Heart left ventricle (tissue), 16 donors: ENCODE results near the gene PDE11A. TPM values are rescaled to one million over a fixed set of nuclear protein-coding genes. Genes with fewer than 3 reads are reported as not detected.
A peak's percentile ranks its signal among the peaks of the same experiment; 100 is the strongest.

Experiments used
- ATAC-seq, 4 donors: fragments of 200-7000 bp; cut with Tn5 transposase; one replicate each; pipeline ENCODE4 v1.9.1; 2020 to 2022; ENCODE audit warnings: moderate library complexity in 4 of 4, mild to moderate bottlenecking in 3 of 4, moderate number of reproducible peaks in 1 of 4
- DNase-seq, 5 donors: peaks; one replicate each; pipeline ENCODE4 v3.0.0-alpha.2; 2020
- H3K27ac ChIP-seq, 12 donors: fragments of 200-600 bp; sonication (generic) in 4 of 12; one replicate each; pipeline versions ENCODE4 v1.5.0 to v1.8.0; 2016 to 2022; ENCODE audit warnings: mild to moderate bottlenecking in 2 of 12
- H3K27me3 ChIP-seq, 9 donors: fragments of 200-600 bp; sonication (generic) in 2 of 9; one replicate each; pipeline versions ENCODE4 v1.5.1 to v1.8.0; 2016 to 2022; ENCODE audit warnings: mild to moderate bottlenecking in 3 of 9
- H3K36me3 ChIP-seq, 9 donors: fragments of 200-600 bp; sonication (generic) in 2 of 9; one replicate each; pipeline versions ENCODE4 v1.5.0 to v1.8.0; 2018 to 2022; ENCODE audit warnings: mild to moderate bottlenecking in 2 of 9
- H3K4me1 ChIP-seq, 12 donors: fragments of 200-600 bp; sonication (generic) in 4 of 12; one replicate each; pipeline versions ENCODE4 v1.5.0 to v1.8.0; 2016 to 2022; ENCODE audit warnings: mild to moderate bottlenecking in 3 of 12
- H3K4me3 ChIP-seq, 12 donors: fragments of 200-600 bp; sonication (generic) in 4 of 12; one replicate each; pipeline versions ENCODE4 v1.5.0 to v1.8.0; 2017 to 2022; ENCODE audit warnings: mild to moderate bottlenecking in 9 of 12, moderate library complexity in 4 of 12
- H3K9me3 ChIP-seq, 12 donors: fragments of 200-600 bp; sonication (generic) in 4 of 12; one replicate each; pipeline versions ENCODE4 v1.5.0 to v1.8.0; 2016 to 2022; ENCODE audit warnings: mild to moderate bottlenecking in 1 of 12
- CTCF ChIP-seq, 12 donors: fragments of 200-600 bp; sonication (generic) in 4 of 12; IDR thresholded peaks; one replicate each; pipeline versions ENCODE4 v1.5.0 to v1.8.0; 2018 to 2022; ENCODE audit warnings: antibody characterized with exemption in 12 of 12, mild to moderate bottlenecking in 5 of 12
- POLR2A ChIP-seq, 2 donors: fragments of 450-650 bp; IDR thresholded peaks; one replicate each; pipeline ENCODE4 v1.6.1; 2017; ENCODE audit warnings: antibody characterized with exemption in 2 of 2, mild to moderate bottlenecking in 2 of 2, moderate library complexity in 2 of 2
- WGBS, 4 donors: extraction: QIAGEN DNeasy Blood & Tissue Kit in 2 of 4; methylation state at CpG; one replicate each; pipeline versions ENCODE4 v1.1.5 to v1.1.7; 2013 to 2018; 5-methylcytosine and 5-hydroxymethylcytosine counted together
- intact Hi-C, 10 donors: fragments of 100-400 bp; cut with DNase I; formaldehyde crosslinking; loops; one replicate each; pipeline versions ENCODE4 v1.11.1 to v1.14.2; 2022
- polyA plus RNA-seq, 2 donors: library from polyadenylated mRNA; stranded (reverse); fragments of 200-250 nt; gene quantifications; one replicate each; pipeline ENCODE4 v1.2.3, GENCODE V29; 2013
- total RNA-seq, 9 donors: library from RNA; depleted of rRNA in 2 of 9; stranded (reverse); fragments of >200 nt in 2 of 9; fragmentation: NEBNext Ultra II Directional in 3 of 9; extraction: Animal tissue kit (Norgen Biotek cat#: 25700) in 3 of 9; gene quantifications; one replicate each; pipeline versions ENCODE4 v1.1.0 to v1.2.4, GENCODE V29; 2016 to 2023
- donor health status: ischemic (EF 13 %, LVEDD 7.1; RV severe dilation, severe dysfunction).
- donor health status: healthy with polysubstance abuse.
- donor health status: DM: no; HTN: yes; CAD: no.
- donor health status: DM: no; HTN: no; CAD: no.
- donor health status: ischemic (EF 25% LVEDD 6.9; RV normal size, moderate dysfunction).
- donor health status: ischemic (EF 25% LVEDD 5.7; RV mildly dilated, moderate dysfunction).
- donor health status: healthy.
- donor health status: DM: yes; HTN: yes; CAD: no.
- donor health status: ischemic (EF 35%, LVEDD 5.7; RV mildly dilated, moderate dysfunction).
- donor health status: nonischemic (EF 11% LVEDD 7.7; RV severe dilation, severe dysfunction).
- donor health status: DM: yes; HTN: yes; CAD: no.
- donor health status: PGD.
- donor health status: ischemic (EF 29% LVEDD 5.4; RV normal size, mild dysfunction).
- donor health status: nonischemic (EF 23%, LVEDD 6.1; RV moderate dilation, normal function).

PDE11A gene
- total and polyA plus RNA-seq, 11 donors: 0.24 to 2.9 (median 0.88) TPM

GRCh38 chr2:177724398-177725287, 347.9 kb downstream of the PDE11A start:
- 31 to 42% (median 38%) methylated on average over 10 of the region's 10 CpGs for WGBS, 4 donors
- intact Hi-C loops: loop anchor here (1.0 to 10.0 kb wide), 14 partner anchors 102 to 560 kb away; no protein-coding TSS in a partner anchor
- H3K4me1 ChIP-seq: peaks cover 0 to 9% (median 0%) of the 10 kb centered on the region in 12 donors
- ATAC-seq (peak; percentile 64 to 83 (median 74)), DNase-seq (peak in 3 of 5 donors; percentile 36 to 53 (median 40))
- TF ChIP-seq CTCF (IDR thresholded peaks at IDR 0.05) (peak; percentile 80 to 95 (median 86)), POLR2A (IDR thresholded peaks at IDR 0.05) (no peak)
- peak overlapping the region in 2 of 12 donors; percentile 3 to 24 for H3K27ac ChIP-seq
- no peak overlapping the region for H3K4me3 ChIP-seq
- no peaks in the 10 kb centered on the region for H3K9me3 ChIP-seq
- H3K27me3 ChIP-seq: peaks cover 0 to 5% (median 0%) of the 10 kb centered on the region in 9 donors
- no peaks in the 10 kb centered on the region for H3K36me3 ChIP-seq

GRCh38 chr2:177723235-177723634, 349.3 kb downstream of the PDE11A start:
- H3K4me1 ChIP-seq: peaks cover 0 to 9% (median 0%) of the 10 kb centered on the region in 12 donors
- no peak for ATAC-seq
- H3K4me3 ChIP-seq: no peak overlapping the region
- WGBS, 4 donors: 94 to 96% (median 94%) methylated on average over 3 of the region's 3 CpGs
- H3K27ac ChIP-seq: no peak overlapping the region
- intact Hi-C loops: loop anchor here in 9 of 10 donors (5.0 to 10.0 kb wide), 7 partner anchors 118 to 558 kb away; no protein-coding TSS in a partner anchor
- H3K9me3 ChIP-seq: no peaks in the 10 kb centered on the region
- peaks cover 0 to 5% (median 0%) of the 10 kb centered on the region in 9 donors for H3K27me3 ChIP-seq
- TF ChIP-seq POLR2A (IDR thresholded peaks at IDR 0.05): no peak
- TF ChIP-seq CTCF (IDR thresholded peaks at IDR 0.05): no peak
- DNase-seq: no peak
- H3K36me3 ChIP-seq: no peaks in the 10 kb centered on the region

GRCh38 chr2:177721818-177722567, 350.6 kb downstream of the PDE11A start:
- no peak for ATAC-seq
- intact Hi-C loops: loop anchor here in 9 of 10 donors (5.0 to 10.0 kb wide), 7 partner anchors 117 to 557 kb away; no protein-coding TSS in a partner anchor
- Histone ChIP-seq H3K27ac (no peak overlapping the region), H3K9me3 (no peaks in the 10 kb centered on the region), H3K36me3 (no peaks in the 10 kb centered on the region), H3K4me3 (no peak overlapping the region), H3K4me1 (peaks cover 0 to 9% (median 0%) of the 10 kb centered on the region in 12 donors), H3K27me3 (peaks cover 0 to 5% (median 0%) of the 10 kb centered on the region in 9 donors)
- no peak for DNase-seq
- WGBS, 4 donors: 85 to 88% (median 86%) methylated on average over 11 of the region's 11 CpGs
- TF ChIP-seq POLR2A (IDR thresholded peaks at IDR 0.05): no peak
- no peak for TF ChIP-seq CTCF (IDR thresholded peaks at IDR 0.05)
